ENCODE measurements around the gene MFSD8. TPM values are rescaled to one million over a fixed set of nuclear protein-coding genes. Genes with fewer than 3 reads are reported as not detected.

MFSD8 gene
- polyA plus RNA-seq, 3 donors from 2014 or later = 8.2 to 19.8 (median 8.3) TPM

DNA sequence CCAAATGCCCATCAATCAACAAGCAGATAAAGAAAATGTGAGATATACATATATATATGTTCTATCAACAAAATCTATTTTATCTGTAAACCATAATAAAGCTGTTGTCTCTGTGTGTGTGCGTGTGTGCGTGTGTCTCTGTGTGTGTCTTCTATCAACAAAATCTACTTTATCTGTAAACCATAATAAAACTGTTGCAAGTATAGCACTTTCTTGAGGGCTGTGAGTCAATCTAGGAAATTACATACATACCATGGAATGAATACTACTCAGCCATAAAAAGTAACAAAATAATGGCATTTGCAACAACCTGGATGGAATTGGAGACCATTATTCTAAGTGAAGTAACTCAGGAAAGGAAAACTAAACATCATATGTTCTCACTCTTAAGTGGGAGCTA lies 96.8 kb downstream of the MFSD8 start:
- Mint-ChIP-seq H3K36me3 (peaks cover 0 to 5% (median 4%) of the 10 kb centered on the region in 3 donors), H3K27ac (no peak overlapping the region), H3K4me1 (no peaks in the 10 kb centered on the region), H3K4me3 (no peak overlapping the region), H3K27me3 (ENCODE audit: low read depth in 3 of 3) (no peaks in the 10 kb centered on the region), H3K9me3 (peaks cover 0 to 4% (median under 1%) of the 10 kb centered on the region in 6 donors)
- no peak for DNase-seq

Other genes starting within 250 kb of the MFSD8 start
- not detected for gene SLC25A31, start 234.8 kb downstream of the MFSD8 start, polyA plus RNA-seq
- not detected for gene HSPA4L, start 182.9 kb downstream of the MFSD8 start, polyA plus RNA-seq
- 1 to 10 TPM; 2.0 to 3.9 (median 2.9) TPM for gene PLK4, start 84.3 kb downstream of the MFSD8 start, polyA plus RNA-seq
- 10 to 100 TPM in 2 of 3 donors, 1 to 10 TPM in 1; 3.4 to 11.8 (median 10.4) TPM for gene ABHD18, start 233 bp upstream of the MFSD8 start, polyA plus RNA-seq
- 1 to 10 TPM; 5.0 to 7.4 (median 7.3) TPM for gene LARP1B, start 96.1 kb upstream of the MFSD8 start, polyA plus RNA-seq